ENCODE measurements around the gene CCL26.
"Not testable (repeated sequence)": the region's sequence is repeated elsewhere in the genome, so short reads cannot be mapped to it uniquely, and the experiment has no call there.

CCL26 gene

GRCh38 chr7:75783058-75783457 is 11.0 kb upstream of the CCL26 start:
- not testable (repeated sequence) for H3K9me2 ChIP-seq (replicated peaks; ENCODE audit: control insufficient read depth, low read length); H3K4me3 ChIP-seq (ENCODE audit: low read length); H4K20me1 ChIP-seq (ENCODE audit: control insufficient read depth, insufficient read depth, low read depth, low read length); H3K27me3 ChIP-seq (ENCODE audit: control insufficient read depth, low read length); H3K79me2 ChIP-seq (ENCODE audit: control insufficient read depth, low read length); H3K4me1 ChIP-seq (ENCODE audit: control insufficient read depth, low read length); H3K36me3 ChIP-seq (ENCODE audit: control insufficient read depth, low read length); H3F3A ChIP-seq (ENCODE audit: control insufficient read depth, insufficient read depth); H3K27ac ChIP-seq (ENCODE audit: low read depth, low read length); H3K4me2 ChIP-seq (ENCODE audit: low read length); H3K9me3 ChIP-seq (ENCODE audit: control insufficient read depth, insufficient read depth, low read length)

GRCh38 chr7:75780647-75781273 is 8.7 kb upstream of the CCL26 start:
- H3K4me1 ChIP-seq (ENCODE audit: control insufficient read depth, low read length); H4K20me1 ChIP-seq (ENCODE audit: control insufficient read depth, insufficient read depth, low read depth, low read length); H3K4me2 ChIP-seq (ENCODE audit: low read length); H3K36me3 ChIP-seq (ENCODE audit: control insufficient read depth, low read length); H3F3A ChIP-seq (ENCODE audit: control insufficient read depth, insufficient read depth); H3K9me2 ChIP-seq (replicated peaks; ENCODE audit: control insufficient read depth, low read length); H3K9me3 ChIP-seq (ENCODE audit: control insufficient read depth, insufficient read depth, low read length); H3K27ac ChIP-seq (ENCODE audit: low read depth, low read length); H3K4me3 ChIP-seq (ENCODE audit: low read length); H3K79me2 ChIP-seq (ENCODE audit: control insufficient read depth, low read length): not testable (repeated sequence)
- H3K27me3 ChIP-seq (ENCODE audit: control insufficient read depth, low read length), result peaks cover 18% of the 10 kb centered on the region

GRCh38 chr7:75779516-75779915 is 7.5 kb upstream of the CCL26 start:
- H3K4me2 ChIP-seq (ENCODE audit: low read length); H3K27ac ChIP-seq (ENCODE audit: low read depth, low read length): not testable (repeated sequence)

GRCh38 chr7:75779035-75779434 is 7.0 kb upstream of the CCL26 start:
- H3K9me3 ChIP-seq (ENCODE audit: control insufficient read depth, insufficient read depth, low read length); H3K27ac ChIP-seq (ENCODE audit: low read depth, low read length); H3K4me3 ChIP-seq (ENCODE audit: low read length); H3K9me2 ChIP-seq (replicated peaks; ENCODE audit: control insufficient read depth, low read length); H3K36me3 ChIP-seq (ENCODE audit: control insufficient read depth, low read length); H3F3A ChIP-seq (ENCODE audit: control insufficient read depth, insufficient read depth); H4K20me1 ChIP-seq (ENCODE audit: control insufficient read depth, insufficient read depth, low read depth, low read length); H3K4me2 ChIP-seq (ENCODE audit: low read length); H3K4me1 ChIP-seq (ENCODE audit: control insufficient read depth, low read length); H3K79me2 ChIP-seq (ENCODE audit: control insufficient read depth, low read length): not testable (repeated sequence)
- peaks cover 18% of the 10 kb centered on the region for H3K27me3 ChIP-seq (ENCODE audit: control insufficient read depth, low read length)

More at GRCh38 chr7:75779516-75779915, 7.5 kb upstream of the CCL26 start:
- H3K79me2 ChIP-seq (ENCODE audit: control insufficient read depth, low read length); H4K20me1 ChIP-seq (ENCODE audit: control insufficient read depth, insufficient read depth, low read depth, low read length); H3F3A ChIP-seq (ENCODE audit: control insufficient read depth, insufficient read depth); H3K9me2 ChIP-seq (replicated peaks; ENCODE audit: control insufficient read depth, low read length); H3K4me3 ChIP-seq (ENCODE audit: low read length); H3K4me1 ChIP-seq (ENCODE audit: control insufficient read depth, low read length); H3K36me3 ChIP-seq (ENCODE audit: control insufficient read depth, low read length); H3K9me3 ChIP-seq (ENCODE audit: control insufficient read depth, insufficient read depth, low read length): not testable (repeated sequence)
- H3K27me3 ChIP-seq (ENCODE audit: control insufficient read depth, low read length), result peaks cover 18% of the 10 kb centered on the region

GRCh38 chr7:75776295-75776971 is 4.4 kb upstream of the CCL26 start:
- Histone ChIP-seq H3K4me3 (ENCODE audit: low read length) (no peak overlapping the region), H3K4me1 (ENCODE audit: control insufficient read depth, low read length) (peaks cover 6% of the 10 kb centered on the region), H3F3A (ENCODE audit: control insufficient read depth, insufficient read depth) (no peaks in the 10 kb centered on the region), H3K9me2 (replicated peaks; ENCODE audit: control insufficient read depth, low read length) (no peaks in the 10 kb centered on the region), H3K4me2 (ENCODE audit: low read length) (no peak overlapping the region), H3K27ac (ENCODE audit: low read depth, low read length) (no peak overlapping the region), H3K27me3 (ENCODE audit: control insufficient read depth, low read length) (peaks cover 23% of the 10 kb centered on the region), H3K79me2 (ENCODE audit: control insufficient read depth, low read length) (no peaks in the 10 kb centered on the region), H4K20me1 (ENCODE audit: control insufficient read depth, insufficient read depth, low read depth, low read length) (no peaks in the 10 kb centered on the region), H3K36me3 (ENCODE audit: control insufficient read depth, low read length) (no peaks in the 10 kb centered on the region), H3K9me3 (ENCODE audit: control insufficient read depth, insufficient read depth, low read length) (no peaks in the 10 kb centered on the region)
- TF ChIP-seq EZH2phosphoT487 (IDR thresholded peaks at IDR 0.05; ENCODE audit: borderline replicate concordance, low read length), result no peak
- TF ChIP-seq CTCF (IDR thresholded peaks at IDR 0.05; ENCODE audit: low read depth, low read length, poor library complexity, severe bottlenecking), result no peak

- not testable (repeated sequence) for H4K20me1 ChIP-seq (ENCODE audit: control insufficient read depth, insufficient read depth, low read depth, low read length); H3K9me3 ChIP-seq (ENCODE audit: control insufficient read depth, insufficient read depth, low read length); H3K4me3 ChIP-seq (ENCODE audit: low read length); H3K36me3 ChIP-seq (ENCODE audit: control insufficient read depth, low read length); H3K4me1 ChIP-seq (ENCODE audit: control insufficient read depth, low read length); H3K79me2 ChIP-seq (ENCODE audit: control insufficient read depth, low read length); H3F3A ChIP-seq (ENCODE audit: control insufficient read depth, insufficient read depth); H3K27ac ChIP-seq (ENCODE audit: low read depth, low read length); H3K9me2 ChIP-seq (replicated peaks; ENCODE audit: control insufficient read depth, low read length); H3K4me2 ChIP-seq (ENCODE audit: low read length)
- peaks cover 20% of the 10 kb centered on the region for H3K27me3 ChIP-seq (ENCODE audit: control insufficient read depth, low read length)
Observed at GRCh38 chr7:75773958-75774357, 1.9 kb upstream of the CCL26 start.
